Thyroid gland (tissue), 4 donors: Measurements from ENCODE around the gene TMEM138.

Source experiments
- CTCF ChIP-seq, 6 experiments: fragments of 200-600 bp in 3 of 6; fragments of 450-650 bp in 3 of 6; sonication (generic) in 3 of 6; IDR thresholded peaks; one replicate each; pipeline ENCODE4 v1.5.1; 2016 to 2019; ENCODE audit warnings: antibody characterized with exemption in 6 of 6, mild to moderate bottlenecking in 2 of 6, inconsistent platforms in 1 of 6, moderate library complexity in 1 of 6
- POLR2A ChIP-seq, 2 donors: fragments of 450-650 bp; IDR thresholded peaks; one replicate each; pipeline ENCODE4 v1.6.1; 2017; ENCODE audit warnings: antibody characterized with exemption in 2 of 2, mild to moderate bottlenecking in 2 of 2, moderate library complexity in 1 of 2

GRCh38 chr11:61356706-61357105 is 5.5 kb upstream of the TMEM138 start:
- TF ChIP-seq POLR2A (IDR thresholded peaks at IDR 0.05) = no peak
- no peak for TF ChIP-seq CTCF (IDR thresholded peaks at IDR 0.05)
